ENCODE measurements around the gene COL26A1.

Gene COL26A1

GRCh38 chr7:101393865-101394264, 31.2 kb downstream of the COL26A1 start:
- Histone ChIP-seq H3K27me3 (replicated peaks; ENCODE audit: control insufficient read depth, insufficient read depth, low read length) (peaks cover 3% of the 10 kb centered on the region), H3K4me3 (replicated peaks; ENCODE audit: low read depth, low read length) (no peak overlapping the region), H3K36me3 (ENCODE audit: control insufficient read depth, insufficient read depth, low read length) (no peaks in the 10 kb centered on the region)
- no peak for DNase-seq (ENCODE audit: extremely low read depth, insufficient read length)
- no peak for TF ChIP-seq CTCF (IDR thresholded peaks at IDR 0.05; ENCODE audit: insufficient read depth, low read length, poor library complexity, severe bottlenecking)

GRCh38 chr7:101395376-101395775, 32.7 kb downstream of the COL26A1 start:
- H3K36me3 ChIP-seq (ENCODE audit: control insufficient read depth, insufficient read depth, low read length), result no peaks in the 10 kb centered on the region
- H3K27me3 ChIP-seq (replicated peaks; ENCODE audit: control insufficient read depth, insufficient read depth, low read length), result peaks cover 3% of the 10 kb centered on the region
- no peak for DNase-seq (ENCODE audit: extremely low read depth, insufficient read length)
- TF ChIP-seq CTCF (IDR thresholded peaks at IDR 0.05; ENCODE audit: insufficient read depth, low read length, poor library complexity, severe bottlenecking), result no peak
- H3K4me3 ChIP-seq (replicated peaks; ENCODE audit: low read depth, low read length), result no peak overlapping the region

GRCh38 chr7:101397243-101397642, 34.6 kb downstream of the COL26A1 start:
- Histone ChIP-seq H3K4me3 (replicated peaks; ENCODE audit: low read depth, low read length) (no peak overlapping the region), H3K27me3 (replicated peaks; ENCODE audit: control insufficient read depth, insufficient read depth, low read length) (peaks cover 3% of the 10 kb centered on the region), H3K36me3 (ENCODE audit: control insufficient read depth, insufficient read depth, low read length) (no peaks in the 10 kb centered on the region)
- no peak for TF ChIP-seq CTCF (IDR thresholded peaks at IDR 0.05; ENCODE audit: insufficient read depth, low read length, poor library complexity, severe bottlenecking)
- DNase-seq (ENCODE audit: extremely low read depth, insufficient read length), result no peak

- no peak for DNase-seq (ENCODE audit: extremely low read depth, insufficient read length)
- Histone ChIP-seq H3K4me3 (replicated peaks; ENCODE audit: low read depth, low read length) (no peak overlapping the region), H3K36me3 (ENCODE audit: control insufficient read depth, insufficient read depth, low read length) (no peaks in the 10 kb centered on the region), H3K27me3 (replicated peaks; ENCODE audit: control insufficient read depth, insufficient read depth, low read length) (peaks cover 3% of the 10 kb centered on the region)
- no peak for TF ChIP-seq CTCF (IDR thresholded peaks at IDR 0.05; ENCODE audit: insufficient read depth, low read length, poor library complexity, severe bottlenecking)
Observed at GRCh38 chr7:101397770-101398324, 35.2 kb downstream of the COL26A1 start.

- no peak for TF ChIP-seq CTCF (IDR thresholded peaks at IDR 0.05; ENCODE audit: insufficient read depth, low read length, poor library complexity, severe bottlenecking)
- Histone ChIP-seq H3K36me3 (ENCODE audit: control insufficient read depth, insufficient read depth, low read length) (no peaks in the 10 kb centered on the region), H3K4me3 (replicated peaks; ENCODE audit: low read depth, low read length) (no peak overlapping the region), H3K27me3 (replicated peaks; ENCODE audit: control insufficient read depth, insufficient read depth, low read length) (peaks cover 3% of the 10 kb centered on the region)
- no peak for DNase-seq (ENCODE audit: extremely low read depth, insufficient read length)
Observed at GRCh38 chr7:101398396-101399289, 36.0 kb downstream of the COL26A1 start.
